Measurements from ENCODE around the gene MACROD2. TPM values are rescaled to one million over a fixed set of nuclear protein-coding genes. Genes with fewer than 3 reads are reported as not detected.
A peak's percentile ranks its signal among the peaks of the same experiment; 100 is the strongest.

MACROD2 gene
- total and polyA plus RNA-seq, 2 of the 4 experiments (the other 2 are of a cell fraction): not detected

DNA sequence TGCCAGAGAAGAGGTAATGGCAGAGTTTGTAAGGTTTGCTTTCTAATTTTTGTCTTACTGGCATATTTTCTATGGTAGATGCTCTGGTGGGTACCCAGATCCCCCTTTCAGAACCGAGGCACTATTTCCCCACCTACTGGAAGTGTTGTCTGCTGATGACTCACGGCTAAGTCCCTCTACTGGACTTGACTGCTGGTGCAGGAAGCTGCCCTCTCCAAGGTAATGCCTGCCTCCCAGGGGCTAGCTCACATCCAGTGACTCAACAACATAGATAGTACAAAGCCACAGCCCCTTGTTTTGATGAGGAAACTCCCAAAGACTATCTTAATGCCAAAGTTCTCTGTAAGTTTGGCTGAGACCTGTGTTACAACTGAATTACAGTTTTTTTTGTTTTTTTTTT is 627.5 kb downstream of the MACROD2 start:
- Histone ChIP-seq H2BK120ac (ENCODE audit: low read depth, low read length) (no peak overlapping the region), H2AK9ac (replicated peaks; ENCODE audit: low read depth, low read length, poor library complexity) (no peak overlapping the region), H2BK20ac (ENCODE audit: low read depth, low read length) (no peak overlapping the region), H3K4me3 (ENCODE audit: insufficient read depth, low read depth, low read length) (no peak overlapping the region), H2AFZ (replicated peaks; ENCODE audit: low read length, poor library complexity) (no peak overlapping the region), H3K27me3 (ENCODE audit: control insufficient read depth, insufficient read depth, low read length) (no peaks in the 10 kb centered on the region), H3K9ac (ENCODE audit: low read depth, low read length) (no peak overlapping the region), H4K20me1 (ENCODE audit: insufficient read depth, low read length) (no peaks in the 10 kb centered on the region), H3K14ac (replicated peaks; ENCODE audit: low read depth, low read length) (no peak overlapping the region), H3K9me3 (ENCODE audit: control insufficient read depth, insufficient read depth, low read length) (no peaks in the 10 kb centered on the region), H3K79me1 (ENCODE audit: low read depth in 1 of 2, low read length in 2 of 2) (no peaks in the 10 kb centered on the region), H2BK15ac (ENCODE audit: low read depth, low read length) (no peak overlapping the region), H4K5ac (ENCODE audit: low read depth, low read length) (no peak overlapping the region), H3K36me3 (ENCODE audit: control insufficient read depth, insufficient read depth, low read length) (no peaks in the 10 kb centered on the region), H3K27ac (ENCODE audit: insufficient read depth, low read length) (no peak overlapping the region), H3K4me1 (ENCODE audit: control insufficient read depth, insufficient read depth, low read length) (no peaks in the 10 kb centered on the region), H3K4me2 (ENCODE audit: low read depth, low read length) (no peak overlapping the region), H4K91ac (ENCODE audit: insufficient read depth, low read depth, low read length) (no peak overlapping the region), H3K4ac (ENCODE audit: low read depth, low read length) (no peak overlapping the region), H2BK5ac (ENCODE audit: low read depth, low read length, poor library complexity, severe bottlenecking) (no peak overlapping the region), H4K8ac (ENCODE audit: low read depth in 2 of 2, low read length in 2 of 2) (no peak overlapping the region), H3K23ac (ENCODE audit: low read depth, low read length) (no peak overlapping the region), H3K56ac (ENCODE audit: extremely low read depth, insufficient read depth, low read length) (no peak overlapping the region), H3K9me1 (ENCODE audit: insufficient read depth, low read length) (no peaks in the 10 kb centered on the region), H3K18ac (ENCODE audit: low read depth, low read length) (no peak overlapping the region), H2AK5ac (ENCODE audit: low read depth, low read length) (no peak overlapping the region)
- no peak for TF ChIP-seq BHLHE40 (IDR thresholded peaks at IDR 0.05; ENCODE audit: low read depth, low read length)
- TF ChIP-seq NFE2L2 (IDR thresholded peaks at IDR 0.05; ENCODE audit: low read depth, low read length): no peak
- DNase-seq (peak; percentile 2), ATAC-seq (ENCODE audit: low read depth) (no peak)
- ChIA-PET CTCF (interaction anchor here (0.7 kb wide), 1 partner anchor 9 kb away, joined by 3 read pairs; no protein-coding TSS in a partner anchor), POLR2A (ENCODE audit: unreplicated experiment) (no interaction called here)
- dilution Hi-C loops (cut with HindIII; ENCODE audit: low sequenced_read_pairs, unreplicated experiment) (no loop called here), intact Hi-C loops (cut with micrococcal nuclease) (no loop called here), in situ Hi-C loops (cut with MboI; ENCODE audit: low sequenced_read_pairs) (no loop called here)
- no TSS peak for BruUV-seq (replicated peaks)
- 40% methylated on average over 1 of the region's 2 CpGs; no CpG with 5 or more reads in 1 of the 2 experiments for WGBS, 2 experiments (ENCODE audit: extremely low coverage in 2 of 2, insufficient read length in 1 of 2)

Measured in IMR-90 (cell line).